Endothelial cell of umbilical vein (primary cell): ENCODE data around the gene PARVA.

Source experiments
- EZH2 ChIP-seq: IDR thresholded peaks from 2 replicates; pipeline ENCODE4 v1.6.1; 2012; ENCODE audit warnings: borderline replicate concordance, low read depth, mild to moderate bottlenecking, moderate library complexity, low read length, inconsistent platforms; ENCODE audit not compliant: severe bottlenecking
- POLR2A ChIP-seq: IDR thresholded peaks from 2 replicates; pipeline ENCODE4 v1.6.1; 2012; ENCODE audit warnings: low read depth, mild to moderate bottlenecking, control low read depth, low read length
- POLR2AphosphoS5 ChIP-seq: IDR thresholded peaks from 2 replicates; pipeline ENCODE4 v1.6.1; 2012; ENCODE audit warnings: low read depth, mild to moderate bottlenecking, control low read depth, low read length, moderate library complexity; ENCODE audit not compliant: insufficient read depth
- TF ChIP-seq, protein P1 (sequence below), 2 donors: IDR thresholded peaks; 1 replicate in 1 of 2; 2 replicates in 1 of 2; pipeline ENCODE4 v1.5.1; 2011; ENCODE audit warnings: low read length in 2 of 2, mild to moderate bottlenecking in 2 of 2, moderate library complexity in 2 of 2, control low read depth in 1 of 2, inconsistent platforms in 1 of 2, low read depth in 1 of 2; ENCODE audit not compliant: insufficient read depth in 1 of 2; ENCODE audit errors: extremely low read depth in 1 of 2
- TF ChIP-seq, protein P2 (sequence below): IDR thresholded peaks from 2 replicates; pipeline ENCODE4 v1.6.1; 2011; ENCODE audit not compliant: insufficient read depth, insufficient read length

DNA sequence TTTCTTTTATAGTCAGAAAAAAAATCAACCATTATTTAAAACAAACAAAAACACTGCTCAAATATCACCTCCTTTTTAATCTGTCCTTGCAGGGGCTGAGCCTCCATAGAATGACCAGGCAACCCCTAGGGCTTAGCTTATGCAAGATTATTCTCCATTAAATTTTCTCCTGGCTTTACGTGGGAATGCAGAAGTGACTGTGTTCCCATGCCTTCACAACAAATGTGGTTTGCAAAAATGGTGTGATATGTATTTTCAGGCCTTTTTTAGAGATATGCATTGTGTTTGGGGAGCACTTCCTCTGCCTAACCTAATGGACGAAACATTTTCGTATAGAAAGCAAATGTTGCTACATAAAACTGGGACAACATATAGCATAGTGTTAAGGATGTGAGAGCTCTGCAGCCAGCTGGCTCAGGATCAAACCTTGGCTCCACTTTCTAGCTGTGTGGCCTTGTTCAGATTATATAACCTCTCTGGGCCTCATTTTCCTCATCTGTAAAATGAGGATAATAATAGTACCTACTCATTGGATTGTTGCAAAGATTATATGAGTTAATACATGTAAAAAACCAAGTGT is 82.6 kb downstream of the PARVA start:
- TF ChIP-seq POLR2A (no peak), EZH2 (no peak), POLR2AphosphoS5 (no peak)
- TF ChIP-seq, protein P1, sequence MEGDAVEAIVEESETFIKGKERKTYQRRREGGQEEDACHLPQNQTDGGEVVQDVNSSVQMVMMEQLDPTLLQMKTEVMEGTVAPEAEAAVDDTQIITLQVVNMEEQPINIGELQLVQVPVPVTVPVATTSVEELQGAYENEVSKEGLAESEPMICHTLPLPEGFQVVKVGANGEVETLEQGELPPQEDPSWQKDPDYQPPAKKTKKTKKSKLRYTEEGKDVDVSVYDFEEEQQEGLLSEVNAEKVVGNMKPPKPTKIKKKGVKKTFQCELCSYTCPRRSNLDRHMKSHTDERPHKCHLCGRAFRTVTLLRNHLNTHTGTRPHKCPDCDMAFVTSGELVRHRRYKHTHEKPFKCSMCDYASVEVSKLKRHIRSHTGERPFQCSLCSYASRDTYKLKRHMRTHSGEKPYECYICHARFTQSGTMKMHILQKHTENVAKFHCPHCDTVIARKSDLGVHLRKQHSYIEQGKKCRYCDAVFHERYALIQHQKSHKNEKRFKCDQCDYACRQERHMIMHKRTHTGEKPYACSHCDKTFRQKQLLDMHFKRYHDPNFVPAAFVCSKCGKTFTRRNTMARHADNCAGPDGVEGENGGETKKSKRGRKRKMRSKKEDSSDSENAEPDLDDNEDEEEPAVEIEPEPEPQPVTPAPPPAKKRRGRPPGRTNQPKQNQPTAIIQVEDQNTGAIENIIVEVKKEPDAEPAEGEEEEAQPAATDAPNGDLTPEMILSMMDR (IDR thresholded peaks at IDR 0.05; ENCODE audit: extremely low read depth in 1 of 2, insufficient read depth in 1 of 2, low read depth in 1 of 2, low read length in 2 of 2): no peak
- TF ChIP-seq, protein P2, sequence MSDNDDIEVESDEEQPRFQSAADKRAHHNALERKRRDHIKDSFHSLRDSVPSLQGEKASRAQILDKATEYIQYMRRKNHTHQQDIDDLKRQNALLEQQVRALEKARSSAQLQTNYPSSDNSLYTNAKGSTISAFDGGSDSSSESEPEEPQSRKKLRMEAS: no peak
